LHCN-M2 (cell line): ENCODE data around the gene CPNE6. TPM values are rescaled to one million over a fixed set of nuclear protein-coding genes. Genes with fewer than 3 reads are reported as not detected.
"Not testable (repeated sequence)": the region's sequence is repeated elsewhere in the genome, so short reads cannot be mapped to it uniquely, and the experiment has no call there.

Experiments used
- DNase-seq: peaks from one replicate; pipeline ENCODE4 v3.0.0-alpha.2; 2012; ENCODE audit warnings: low read depth
- total RNA-seq: library from RNA; depleted of rRNA; stranded (reverse); fragments of >200 nt; gene quantifications from 2 replicates; pipeline ENCODE4 v1.2.3, GENCODE V29; 2014

CPNE6 gene
- total RNA-seq, 1 experiment from 2014 or later = not detected

- no peak for DNase-seq
Observed at GRCh38 chr14:24102357-24103048, 31.1 kb downstream of the CPNE6 start.

- DNase-seq = no peak
Observed at GRCh38 chr14:24103451-24103850, 32.1 kb downstream of the CPNE6 start.

- not testable (repeated sequence) for DNase-seq
Observed at GRCh38 chr14:24105609-24106239, 34.4 kb downstream of the CPNE6 start.

- no peak for DNase-seq
Observed at GRCh38 chr14:24106672-24107271, 35.4 kb downstream of the CPNE6 start.

GRCh38 chr14:24108336-24108874, 37.0 kb downstream of the CPNE6 start:
- no peak for DNase-seq

GRCh38 chr14:24110060-24110459, 38.7 kb downstream of the CPNE6 start:
- no peak for DNase-seq

GRCh38 chr14:24110523-24110922, 39.2 kb downstream of the CPNE6 start:
- DNase-seq = no peak

GRCh38 chr14:24113379-24113800, 42.0 kb downstream of the CPNE6 start:
- DNase-seq = no peak

- peak; percentile 91 for DNase-seq
Observed at GRCh38 chr14:24113801-24114531, 42.6 kb downstream of the CPNE6 start.

- DNase-seq = peak; percentile 100
Observed at GRCh38 chr14:24114532-24115421, 43.4 kb downstream of the CPNE6 start, which contains the start of the genes DCAF11 and NRL. TSS of gene DCAF11 (plus strand) at chr14:24114777. CDS start at chr14:24115595, 818 bp downstream. TSS of gene NRL (minus strand) at chr14:24114949. CDS start at chr14:24082848, 32,101 bp downstream.

- DNase-seq = no peak
Observed at GRCh38 chr14:24115422-24116127, 44.2 kb downstream of the CPNE6 start.

- DNase-seq = no peak
Observed at GRCh38 chr14:24116128-24116814, 44.9 kb downstream of the CPNE6 start.

GRCh38 chr14:24117179-24117578, 45.8 kb downstream of the CPNE6 start:
- DNase-seq = no peak

GRCh38 chr14:24119691-24120090, 48.3 kb downstream of the CPNE6 start:
- no peak for DNase-seq

GRCh38 chr14:24121210-24121609, 49.8 kb downstream of the CPNE6 start:
- DNase-seq = no peak

- no peak for DNase-seq
Observed at GRCh38 chr14:24122416-24122815, 51.1 kb downstream of the CPNE6 start.

- DNase-seq = no peak
Observed at GRCh38 chr14:24122898-24123297, 51.5 kb downstream of the CPNE6 start.

- no peak for DNase-seq
Observed at GRCh38 chr14:24123424-24124417, 52.4 kb downstream of the CPNE6 start.
